PC-9 (cell line): ENCODE results near the gene WBP1. TPM values are rescaled to one million over a fixed set of nuclear protein-coding genes. Genes with fewer than 3 reads are reported as not detected.
"Not testable (repeated sequence)": the region's sequence is repeated elsewhere in the genome, so short reads cannot be mapped to it uniquely, and the experiment has no call there.

Experiments
- BruUV-seq: library from RNA; stranded (reverse); fragments of 400-500 nt; replicated peaks from 2 replicates; lab custom pipeline; 2021; lab: Mats Ljungman, UMichigan
- CTCF ChIA-PET: fragments of 300-600 bp; sonication (Branson Sonifier 250); formaldehyde crosslinking; loops from one replicate; lab custom pipeline; 2022; ENCODE audit warnings: antibody characterized with exemption; lab: Charles Lee
- POLR2A ChIA-PET: fragments of 300-600 bp; sonication (Branson Sonifier 250); formaldehyde crosslinking; loops from one replicate; lab custom pipeline; 2022; ENCODE audit warnings: antibody characterized with exemption; ENCODE audit not compliant: unreplicated experiment; lab: Charles Lee
- DNase-seq, 2 experiments: peaks; one replicate each; pipeline versions ENCODE4 v3.0.0 to v3.0.0-alpha.2; 2015 to 2022; ENCODE audit warnings: mixed read lengths in 1 of 2
- H2AFZ ChIP-seq: fragments of 200-600 bp; sonication (generic); 2 replicates; pipeline ENCODE4 v1.8.1; 2017; ENCODE audit warnings: antibody characterized with exemption
- H3F3A ChIP-seq: fragments of 200-600 bp; sonication (generic); 2 replicates; pipeline ENCODE4 v1.8.1; 2017; ENCODE audit warnings: antibody characterized with exemption, mild to moderate bottlenecking, low read depth; ENCODE audit not compliant: insufficient read depth
- H3K27ac ChIP-seq: fragments of 200-600 bp; sonication (generic); 2 replicates; pipeline ENCODE4 v1.6.1; 2016; ENCODE audit warnings: mixed run types
- H3K27me3 ChIP-seq: fragments of 200-600 bp; sonication (generic); 2 replicates; pipeline ENCODE4 v1.6.1; 2016; ENCODE audit warnings: low read depth, mixed run types; ENCODE audit not compliant: insufficient read depth
- H3K36me3 ChIP-seq: fragments of 200-600 bp; sonication (generic); 2 replicates; pipeline ENCODE4 v1.6.1; 2016; ENCODE audit warnings: low read depth, mixed run types
- H3K4me1 ChIP-seq: fragments of 200-600 bp; sonication (generic); replicated peaks from 2 replicates; pipeline ENCODE4 v1.6.1; 2016; ENCODE audit warnings: mixed run types; ENCODE audit not compliant: insufficient read depth
- H3K4me2 ChIP-seq: fragments of 200-600 bp; sonication (generic); 2 replicates; pipeline ENCODE4 v1.6.1; 2017; ENCODE audit warnings: mixed run types
- H3K4me3 ChIP-seq: fragments of 200-600 bp; sonication (generic); 2 replicates; pipeline ENCODE4 v1.6.1; 2016; ENCODE audit warnings: mixed run types
- H3K79me2 ChIP-seq: fragments of 200-600 bp; sonication (generic); 2 replicates; pipeline ENCODE4 v1.6.1; 2017; ENCODE audit warnings: low read depth, mixed run types
- H3K9me2 ChIP-seq: fragments of 200-600 bp; sonication (generic); 2 replicates; pipeline ENCODE4 v1.8.1; 2017; ENCODE audit warnings: mild to moderate bottlenecking; ENCODE audit not compliant: insufficient read depth
- H3K9me3 ChIP-seq: fragments of 200-600 bp; sonication (generic); 2 replicates; pipeline ENCODE4 v1.8.1; 2016; ENCODE audit warnings: low read depth; ENCODE audit not compliant: insufficient read depth
- H4K20me1 ChIP-seq: fragments of 200-600 bp; sonication (generic); 2 replicates; pipeline ENCODE4 v1.8.1; 2017; ENCODE audit not compliant: insufficient read depth
- EZH2 ChIP-seq: fragments of 200-600 bp; sonication (generic); IDR thresholded peaks from 2 replicates; pipeline ENCODE4 v1.8.0; 2017; ENCODE audit warnings: antibody characterized with exemption, low read depth
- intact Hi-C: fragments of 100-400 bp; cut with micrococcal nuclease; formaldehyde crosslinking; loops from one replicate; pipeline ENCODE4 v1.10.0; 2022; ENCODE audit not compliant: unreplicated experiment
- total RNA-seq: library from RNA; stranded (reverse); gene quantifications from 2 replicates; pipeline ENCODE4 v1.2.3, GENCODE V29; 2021
- TF ChIP-seq, protein P1 (sequence below): fragments of 200-600 bp; sonication (generic); conservative IDR thresholded peaks from 2 replicates; pipeline ENCODE4 v1.6.1; 2017; ENCODE audit warnings: mixed run types, antibody characterized with exemption, mild to moderate bottlenecking, moderate library complexity

Gene WBP1
- total RNA-seq, 1 experiment from 2014 or later = 68.0 TPM

DNA sequence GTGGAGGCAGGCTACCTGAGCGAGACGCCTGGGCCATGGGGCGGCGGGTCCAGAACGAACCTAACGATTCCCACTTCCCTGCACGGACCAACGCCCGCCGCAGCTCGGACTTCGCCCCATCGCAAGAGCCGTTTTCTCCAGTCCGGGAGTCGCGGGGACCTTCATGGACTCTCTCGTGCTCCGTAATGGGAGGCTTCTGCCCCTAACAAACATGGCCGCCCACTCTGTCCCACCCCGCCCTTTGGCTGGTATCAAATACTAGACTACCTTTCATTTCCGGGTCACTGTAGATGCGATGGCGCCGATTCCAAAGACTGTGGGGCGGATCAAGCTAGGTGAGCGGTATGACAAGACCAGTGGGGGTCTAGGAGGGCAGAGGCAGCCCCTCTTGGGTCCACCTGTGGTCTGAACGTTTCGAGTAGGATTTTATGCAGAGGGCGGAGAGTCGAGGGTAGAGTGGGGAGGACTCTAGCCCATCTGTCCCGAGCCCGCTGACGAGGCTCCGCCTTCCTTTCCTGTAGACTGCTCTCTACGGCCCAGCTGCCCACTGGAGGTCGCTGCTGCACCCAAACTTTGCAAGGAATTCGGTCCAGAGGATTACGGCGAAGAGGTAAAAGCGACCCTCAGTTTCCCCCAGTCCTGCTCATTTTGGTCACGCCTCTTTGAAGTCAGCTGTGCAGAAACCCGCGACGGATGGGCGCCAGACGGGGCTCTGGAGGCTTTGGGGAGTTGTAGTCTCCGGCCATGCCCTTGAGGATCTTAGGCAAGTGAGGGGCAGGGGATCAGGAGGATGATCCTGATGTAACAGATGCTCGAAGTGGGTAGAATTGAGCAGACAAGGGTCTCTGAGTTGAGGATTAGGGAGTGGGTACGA lies 24.8 kb downstream of the WBP1 start, which contains the start of the genes CCDC142 and TTC31:
Gene CCDC142 (minus strand): TSS at position 198 of the 874 bp plus-strand sequence. CDS start 161 bp downstream, at position 37.
Gene TTC31 (plus strand): TSS at position 281 of the 874 bp plus-strand sequence. CDS start 15 bp downstream, at position 296.
- peak within 1 kb of the TSS; percentile 89 for H3K4me2 ChIP-seq
- ChIA-PET CTCF (interaction anchor here (2.0 kb wide), 1 partner anchor 105 kb away, joined by 7 read pairs; no protein-coding TSS in a partner anchor), POLR2A (interaction anchor here (0.6 to 0.8 kb wide), 4 partner anchors 24 to 1098 kb away, joined by 3 to 19 read pairs (median 6); partner anchors contain the start of gene ALMS1)
- no peaks in the 10 kb centered on the region for H3K27me3 ChIP-seq
- no peaks in the 10 kb centered on the region for H3K9me3 ChIP-seq
- no peak for TF ChIP-seq EZH2
- TF ChIP-seq, protein P1, sequence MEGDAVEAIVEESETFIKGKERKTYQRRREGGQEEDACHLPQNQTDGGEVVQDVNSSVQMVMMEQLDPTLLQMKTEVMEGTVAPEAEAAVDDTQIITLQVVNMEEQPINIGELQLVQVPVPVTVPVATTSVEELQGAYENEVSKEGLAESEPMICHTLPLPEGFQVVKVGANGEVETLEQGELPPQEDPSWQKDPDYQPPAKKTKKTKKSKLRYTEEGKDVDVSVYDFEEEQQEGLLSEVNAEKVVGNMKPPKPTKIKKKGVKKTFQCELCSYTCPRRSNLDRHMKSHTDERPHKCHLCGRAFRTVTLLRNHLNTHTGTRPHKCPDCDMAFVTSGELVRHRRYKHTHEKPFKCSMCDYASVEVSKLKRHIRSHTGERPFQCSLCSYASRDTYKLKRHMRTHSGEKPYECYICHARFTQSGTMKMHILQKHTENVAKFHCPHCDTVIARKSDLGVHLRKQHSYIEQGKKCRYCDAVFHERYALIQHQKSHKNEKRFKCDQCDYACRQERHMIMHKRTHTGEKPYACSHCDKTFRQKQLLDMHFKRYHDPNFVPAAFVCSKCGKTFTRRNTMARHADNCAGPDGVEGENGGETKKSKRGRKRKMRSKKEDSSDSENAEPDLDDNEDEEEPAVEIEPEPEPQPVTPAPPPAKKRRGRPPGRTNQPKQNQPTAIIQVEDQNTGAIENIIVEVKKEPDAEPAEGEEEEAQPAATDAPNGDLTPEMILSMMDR = peak; percentile 91
- no peaks in the 10 kb centered on the region for H4K20me1 ChIP-seq
- peaks cover 37% of the 10 kb centered on the region for H3K79me2 ChIP-seq
- BruUV-seq = TSS peak; percentile 69
- intact Hi-C loops = loop anchor here (1.0 to 10.0 kb wide), 6 partner anchors 24 to 172 kb away; partner anchors contain the start of genes AUP1, HTRA2, INO80B and PCGF1
- H3K27ac ChIP-seq = peak within 1 kb of the TSS; percentile 53
- peak within 1 kb of the TSS; percentile 92 for H3K4me3 ChIP-seq
- peaks cover 12% of the 10 kb centered on the region for H3K36me3 ChIP-seq
- H3F3A ChIP-seq = peaks cover 18% of the 10 kb centered on the region
- H3K4me1 ChIP-seq = peaks cover 19% of the 10 kb centered on the region
- DNase-seq = peak; percentile 89 to 90
- H3K9me2 ChIP-seq = no peaks in the 10 kb centered on the region
- peak within 1 kb of the TSS; percentile 94 for H2AFZ ChIP-seq

DNA sequence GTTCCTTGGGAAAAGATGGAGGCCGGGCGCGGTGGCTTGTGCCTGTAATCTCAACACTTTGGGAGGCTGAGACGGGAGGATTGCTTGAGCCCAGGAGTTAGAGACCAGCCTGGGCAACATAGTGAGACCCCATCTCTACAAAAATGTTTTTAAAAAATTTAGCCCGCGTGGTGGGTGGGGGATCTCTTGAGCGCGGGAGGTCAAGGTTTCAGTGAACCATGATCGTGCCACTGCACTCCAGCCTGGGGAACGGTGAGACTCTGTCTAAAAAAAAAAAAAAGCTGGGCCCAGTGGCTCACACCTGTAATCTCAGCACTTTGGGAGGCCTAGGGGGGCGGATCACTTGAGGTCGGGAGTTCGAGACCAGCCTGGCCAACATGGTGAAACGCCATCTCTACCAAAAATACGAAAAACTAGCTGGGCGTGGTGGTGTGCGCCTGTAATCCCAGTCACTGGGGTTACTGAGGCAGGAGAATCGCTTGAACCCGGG lies 25.5 kb downstream of the WBP1 start:
- H4K20me1 ChIP-seq, POLR2A ChIA-PET, BruUV-seq, H3K27ac ChIP-seq, H3K27me3 ChIP-seq, H3K9me3 ChIP-seq, H3K9me2 ChIP-seq: not testable (repeated sequence)
- H2AFZ ChIP-seq = peak overlapping the region; percentile 94
- peak overlapping the region; percentile 89 for H3K4me2 ChIP-seq
- intact Hi-C loops = loop anchor here (1.0 to 10.0 kb wide), 6 partner anchors 24 to 171 kb away; partner anchors contain the start of genes AUP1, HTRA2, INO80B and PCGF1
- DNase-seq = peak in 1 of 2 experiments; percentile 19
- CTCF ChIA-PET = interaction anchor here (0.5 to 2.0 kb wide), 3 partner anchors 14 to 104 kb away, joined by 3 to 7 read pairs (median 4); partner anchors contain the start of genes AUP1 and HTRA2
- peaks cover 12% of the 10 kb centered on the region for H3K36me3 ChIP-seq
- H3K79me2 ChIP-seq = peaks cover 37% of the 10 kb centered on the region
- peaks cover 22% of the 10 kb centered on the region for H3F3A ChIP-seq
- H3K4me1 ChIP-seq = peaks cover 25% of the 10 kb centered on the region
- peak overlapping the region; percentile 92 for H3K4me3 ChIP-seq

DNA sequence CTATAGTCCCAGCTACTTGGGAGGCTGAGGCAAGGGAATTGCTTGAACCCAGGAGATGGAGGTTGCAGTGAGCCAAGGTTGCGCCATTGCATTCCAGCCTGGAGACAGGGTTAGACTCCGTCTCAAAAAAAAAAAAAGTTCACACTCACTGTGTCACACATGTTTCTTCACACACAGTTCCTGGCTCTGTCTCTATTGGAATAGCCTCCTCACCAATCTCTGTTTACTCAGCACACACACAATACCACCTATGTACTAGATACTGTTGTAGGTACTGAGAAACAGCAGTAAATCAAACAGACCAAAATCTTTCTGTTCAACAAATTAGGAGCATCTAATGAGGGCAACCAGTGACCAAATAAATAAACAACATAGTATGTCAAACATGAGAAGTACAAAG lies 27.9 kb downstream of the WBP1 start:
- ChIA-PET CTCF (interaction anchor here (0.7 kb wide), 1 partner anchor 25 kb away, joined by 4 read pairs; no protein-coding TSS in a partner anchor), POLR2A (no interaction called here)
- H3K27ac ChIP-seq = no peak overlapping the region
- intact Hi-C loops = loop anchor here (10.0 kb wide), 1 partner anchor 169 kb away; the partner anchor contains the start of gene SEMA4F
- H3K9me2 ChIP-seq = no peaks in the 10 kb centered on the region
- H2AFZ ChIP-seq = no peak overlapping the region
- no peak overlapping the region for H3K4me3 ChIP-seq
- peaks cover 15% of the 10 kb centered on the region for H3F3A ChIP-seq
- no peak overlapping the region for H3K4me2 ChIP-seq
- no peaks in the 10 kb centered on the region for H3K9me3 ChIP-seq
- peaks cover 19% of the 10 kb centered on the region for H3K4me1 ChIP-seq
- no peaks in the 10 kb centered on the region for H3K27me3 ChIP-seq
- H3K79me2 ChIP-seq = peaks cover 27% of the 10 kb centered on the region
- DNase-seq = peak in 1 of 2 experiments; percentile 20
- TF ChIP-seq, protein P1 = no peak
- no peak for TF ChIP-seq EZH2
- no peaks in the 10 kb centered on the region for H3K36me3 ChIP-seq
- BruUV-seq = no TSS peak
- no peaks in the 10 kb centered on the region for H4K20me1 ChIP-seq
